ENCODE results near the gene RYR2. TPM values are rescaled to one million over a fixed set of nuclear protein-coding genes. Genes with fewer than 3 reads are reported as not detected.

Gene RYR2
- total and polyA plus RNA-seq, 7 donors, result under 0.01 to 22.4 (median 6.1) TPM

DNA sequence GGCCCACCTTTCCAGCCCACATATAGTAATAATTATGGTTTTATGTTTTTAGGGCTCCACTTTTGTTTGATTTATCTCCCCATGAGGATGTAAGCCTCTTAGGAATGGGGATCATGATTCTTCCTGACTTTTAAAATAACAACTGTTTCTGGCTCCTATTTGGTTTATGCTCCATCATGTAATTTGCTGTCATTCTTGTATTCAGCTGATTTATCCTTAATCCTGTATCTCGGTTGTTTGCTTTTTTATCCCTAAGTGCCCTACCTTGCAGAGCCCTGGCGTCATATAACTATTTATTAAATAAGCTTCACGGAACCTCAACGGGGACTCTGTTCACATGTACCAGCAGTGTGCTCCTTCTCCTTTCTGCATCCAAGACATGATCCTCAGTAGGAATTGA is 70.7 kb downstream of the RYR2 start:
- intact Hi-C loops (cut with DNase I), result no loop called here
- H3K4me3 ChIP-seq, result no peak overlapping the region
- no peaks in the 10 kb centered on the region for H3K36me3 ChIP-seq
- peaks cover 0 to 41% (median 11%) of the 10 kb centered on the region in 4 donors for H3K4me1 ChIP-seq
- peak overlapping the region in 3 of 4 donors; percentile 21 to 37 (median 21) for H3K27ac ChIP-seq
- DNase-seq, result no peak
- TF ChIP-seq, protein P1, sequence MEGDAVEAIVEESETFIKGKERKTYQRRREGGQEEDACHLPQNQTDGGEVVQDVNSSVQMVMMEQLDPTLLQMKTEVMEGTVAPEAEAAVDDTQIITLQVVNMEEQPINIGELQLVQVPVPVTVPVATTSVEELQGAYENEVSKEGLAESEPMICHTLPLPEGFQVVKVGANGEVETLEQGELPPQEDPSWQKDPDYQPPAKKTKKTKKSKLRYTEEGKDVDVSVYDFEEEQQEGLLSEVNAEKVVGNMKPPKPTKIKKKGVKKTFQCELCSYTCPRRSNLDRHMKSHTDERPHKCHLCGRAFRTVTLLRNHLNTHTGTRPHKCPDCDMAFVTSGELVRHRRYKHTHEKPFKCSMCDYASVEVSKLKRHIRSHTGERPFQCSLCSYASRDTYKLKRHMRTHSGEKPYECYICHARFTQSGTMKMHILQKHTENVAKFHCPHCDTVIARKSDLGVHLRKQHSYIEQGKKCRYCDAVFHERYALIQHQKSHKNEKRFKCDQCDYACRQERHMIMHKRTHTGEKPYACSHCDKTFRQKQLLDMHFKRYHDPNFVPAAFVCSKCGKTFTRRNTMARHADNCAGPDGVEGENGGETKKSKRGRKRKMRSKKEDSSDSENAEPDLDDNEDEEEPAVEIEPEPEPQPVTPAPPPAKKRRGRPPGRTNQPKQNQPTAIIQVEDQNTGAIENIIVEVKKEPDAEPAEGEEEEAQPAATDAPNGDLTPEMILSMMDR (IDR thresholded peaks at IDR 0.05), result no peak
- TF ChIP-seq POLR2AphosphoS5 (IDR thresholded peaks at IDR 0.05) (peak in 3 of 4 donors; percentile 53 to 64 (median 62)), EP300 (IDR thresholded peaks at IDR 0.05) (peak in 1 of 4 donors; percentile 15), POLR2A (IDR thresholded peaks at IDR 0.05) (no peak)
- no peaks in the 10 kb centered on the region for H3K27me3 ChIP-seq
- H3K9me3 ChIP-seq, result no peaks in the 10 kb centered on the region
- WGBS, 2 donors, result 69 to 79% methylated on average over 4 of the region's 4 CpGs

- no peak overlapping the region for H3K4me3 ChIP-seq
- intact Hi-C loops (cut with DNase I), result no loop called here
- no peaks in the 10 kb centered on the region for H3K36me3 ChIP-seq
- H3K4me1 ChIP-seq, result peaks cover 0 to 19% (median 3%) of the 10 kb centered on the region in 4 donors
- no peak for DNase-seq
- no peaks in the 10 kb centered on the region for H3K9me3 ChIP-seq
- WGBS, 2 donors, result 64 to 70% methylated on average over 6 of the region's 6 CpGs
- no peaks in the 10 kb centered on the region for H3K27me3 ChIP-seq
- no peak overlapping the region for H3K27ac ChIP-seq
- no peak for TF ChIP-seq POLR2A (IDR thresholded peaks at IDR 0.05)
- TF ChIP-seq, protein P1 (IDR thresholded peaks at IDR 0.05), result no peak
- TF ChIP-seq EP300 (IDR thresholded peaks at IDR 0.05), result no peak
- no peak for TF ChIP-seq POLR2AphosphoS5 (IDR thresholded peaks at IDR 0.05)
Observed at GRCh38 chr1:237115035-237115434, 73.1 kb downstream of the RYR2 start.

DNA sequence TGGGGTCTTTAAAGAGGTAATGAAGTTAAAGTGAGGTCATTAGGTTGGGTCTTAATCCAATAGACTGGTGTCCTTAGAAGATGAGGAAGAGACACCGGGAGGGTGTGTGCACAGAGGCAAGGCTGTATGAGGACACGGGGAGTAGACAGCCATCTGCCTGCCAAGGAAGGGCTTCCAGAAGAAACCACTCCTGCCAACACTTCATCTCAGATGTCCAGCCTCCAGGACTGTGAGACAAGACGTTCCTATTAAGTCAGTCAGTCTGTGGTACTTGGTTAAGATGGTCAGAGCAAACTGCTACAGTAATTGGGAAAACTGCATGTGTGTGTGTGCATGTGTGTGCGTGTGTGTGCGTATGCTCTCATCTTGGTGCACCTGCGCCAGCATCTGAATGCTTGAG is 77.1 kb downstream of the RYR2 start:
- Histone ChIP-seq H3K27ac (no peak overlapping the region), H3K4me3 (no peak overlapping the region), H3K4me1 (no peaks in the 10 kb centered on the region), H3K36me3 (no peaks in the 10 kb centered on the region), H3K9me3 (no peaks in the 10 kb centered on the region), H3K27me3 (no peaks in the 10 kb centered on the region)
- no peak for DNase-seq
- 83 to 91% methylated on average over 6 of the region's 6 CpGs for WGBS, 2 donors
- intact Hi-C loops (cut with DNase I), result no loop called here
- TF ChIP-seq EP300 (IDR thresholded peaks at IDR 0.05) (no peak), POLR2A (IDR thresholded peaks at IDR 0.05) (no peak), POLR2AphosphoS5 (IDR thresholded peaks at IDR 0.05) (no peak)
- TF ChIP-seq, protein P1 (IDR thresholded peaks at IDR 0.05), result no peak

GRCh38 chr1:237120683-237121082 is 78.7 kb downstream of the RYR2 start:
- DNase-seq, result no peak
- intact Hi-C loops (cut with DNase I), result no loop called here
- no peaks in the 10 kb centered on the region for H3K9me3 ChIP-seq
- WGBS, 2 donors, result 79% methylated on average over 5 of the region's 5 CpGs
- no peak overlapping the region for H3K4me3 ChIP-seq
- H3K27ac ChIP-seq, result no peak overlapping the region
- no peaks in the 10 kb centered on the region for H3K36me3 ChIP-seq
- no peaks in the 10 kb centered on the region for H3K27me3 ChIP-seq
- no peak for TF ChIP-seq POLR2AphosphoS5 (IDR thresholded peaks at IDR 0.05)
- TF ChIP-seq, protein P1 (IDR thresholded peaks at IDR 0.05), result no peak
- no peak for TF ChIP-seq POLR2A (IDR thresholded peaks at IDR 0.05)
- TF ChIP-seq EP300 (IDR thresholded peaks at IDR 0.05), result no peak
- H3K4me1 ChIP-seq, result no peaks in the 10 kb centered on the region

DNA sequence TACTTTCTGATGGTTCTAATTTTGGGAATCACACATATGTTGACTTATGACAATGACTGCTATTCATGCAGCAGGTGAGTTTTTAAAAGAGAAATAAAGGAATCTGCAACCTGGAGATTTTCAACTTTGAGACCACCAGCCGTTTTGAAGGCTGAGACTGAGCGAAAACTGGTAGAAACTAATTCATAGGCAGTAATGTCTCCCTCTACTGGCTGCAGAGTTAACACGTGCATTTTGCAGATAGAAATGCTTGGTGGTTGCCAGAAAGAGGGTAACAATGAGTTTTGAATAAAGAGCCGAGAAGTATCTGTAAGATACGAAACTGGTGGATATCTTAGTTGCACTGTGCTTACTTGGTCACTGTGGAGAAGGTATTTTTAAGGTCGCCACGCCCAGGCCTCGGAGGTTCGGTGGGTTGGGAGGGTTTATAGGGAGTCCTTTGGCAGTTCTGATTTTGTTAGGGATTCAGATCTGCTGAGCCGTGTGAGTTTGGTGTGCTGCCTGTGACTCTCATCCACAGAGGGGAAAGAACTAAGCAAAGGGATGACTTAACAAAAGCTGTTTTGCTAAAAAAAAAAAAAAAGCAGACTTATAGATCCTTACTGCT is 83.0 kb downstream of the RYR2 start:
- no peak overlapping the region for H3K4me3 ChIP-seq
- no peaks in the 10 kb centered on the region for H3K4me1 ChIP-seq
- no peaks in the 10 kb centered on the region for H3K9me3 ChIP-seq
- WGBS, 2 donors, result 62 to 78% methylated on average over 10 of the region's 10 CpGs
- H3K27me3 ChIP-seq, result no peaks in the 10 kb centered on the region
- DNase-seq, result no peak
- TF ChIP-seq EP300 (IDR thresholded peaks at IDR 0.05) (no peak), POLR2A (IDR thresholded peaks at IDR 0.05) (no peak), POLR2AphosphoS5 (IDR thresholded peaks at IDR 0.05) (no peak)
- TF ChIP-seq, protein P1 (IDR thresholded peaks at IDR 0.05), result peak in 1 of 4 experiments; percentile 35
- intact Hi-C loops (cut with DNase I), result no loop called here
- no peak overlapping the region for H3K27ac ChIP-seq
- H3K36me3 ChIP-seq, result no peaks in the 10 kb centered on the region
